GM12878 (cell line): Measurements from ENCODE around the gene ARHGAP22. TPM values are rescaled to one million over a fixed set of nuclear protein-coding genes. Genes with fewer than 3 reads are reported as not detected.

Experiments used
- ATAC-seq: fragments of 200-7000 bp; cut with Tn5 transposase; 3 replicates; pipeline ENCODE4 v1.9.1; 2020; ENCODE audit warnings: mild to moderate bottlenecking, moderate library complexity
- BruUV-seq: library from RNA; stranded (reverse); fragments of 400-500 nt; replicated peaks from 2 replicates; lab custom pipeline; 2021; lab: Mats Ljungman, UMichigan
- CTCF ChIA-PET: fragments of 300-600 bp; sonication (Branson Sonifier 250); formaldehyde crosslinking; extraction: SDS; loops from one replicate; lab custom pipeline; 2021; ENCODE audit warnings: inconsistent platforms; lab: Yijun Ruan, JAX
- POLR2A ChIA-PET: fragments of 350-600 bp; formaldehyde crosslinking; extraction: SDS; loops from one replicate; lab custom pipeline; 2021; ENCODE audit warnings: inconsistent platforms; lab: Charles Lee
- RAD21 ChIA-PET: fragments of 300-600 bp; sonication (Branson Sonifier 250); formaldehyde crosslinking; loops from one replicate; lab custom pipeline; 2023; ENCODE audit warnings: antibody characterized with exemption; ENCODE audit not compliant: unreplicated experiment; lab: Charles Lee
- SMC1A ChIA-PET: fragments of 300-600 bp; sonication (Branson Sonifier 250); formaldehyde crosslinking; loops from one replicate; lab custom pipeline; 2023; ENCODE audit not compliant: unreplicated experiment, uncharacterized antibody; lab: Charles Lee
- DNase-seq: peaks from one replicate; pipeline ENCODE4 v3.0.0-alpha.2; 2011; ENCODE audit warnings: low read depth, low spot score
- FAIRE-seq: peaks from 3 replicates; lab custom pipeline; 2011; peaks lifted over from hg19 to GRCh38; lab: Jason Lieb, UNC
- H2AFZ ChIP-seq: 2 replicates; pipeline ENCODE4 v1.6.0; 2011; ENCODE audit warnings: low read depth, low read length, control low read depth; ENCODE audit not compliant: control insufficient read depth
- H3K27ac ChIP-seq: 2 replicates; pipeline ENCODE4 v1.5.1; 2011; ENCODE audit warnings: control low read depth; ENCODE audit not compliant: control insufficient read depth, insufficient read depth
- H3K27me3 ChIP-seq, 2 experiments: replicated peaks in 1 of 2; 2 replicates each; pipeline versions ENCODE4 v1.6.0 to v1.6.1; 2011; ENCODE audit warnings: low read length in 1 of 2; ENCODE audit not compliant: control insufficient read depth in 2 of 2, insufficient read depth in 2 of 2
- H3K36me3 ChIP-seq, 2 experiments: 2 replicates each; pipeline ENCODE4 v1.5.1; 2011; ENCODE audit warnings: low read length in 1 of 2; ENCODE audit not compliant: control insufficient read depth in 2 of 2, insufficient read depth in 2 of 2
- H3K4me1 ChIP-seq: 2 replicates; pipeline ENCODE4 v1.6.1; 2011; ENCODE audit warnings: mild to moderate bottlenecking, low read length, moderate library complexity, mixed read lengths; ENCODE audit not compliant: control insufficient read depth, insufficient read depth
- H3K4me2 ChIP-seq: 2 replicates; pipeline ENCODE4 v1.6.0; 2011; ENCODE audit warnings: control low read depth; ENCODE audit not compliant: control insufficient read depth, insufficient read depth
- H3K4me3 ChIP-seq: fragments of 200-600 bp; sonication (generic); 2 replicates; pipeline ENCODE4 v1.5.1; 2016
- H3K79me2 ChIP-seq: 2 replicates; pipeline ENCODE4 v1.6.0; 2011; ENCODE audit warnings: low read length; ENCODE audit not compliant: control insufficient read depth, insufficient read depth
- H3K9ac ChIP-seq: 2 replicates; pipeline ENCODE4 v1.8.0; 2011; ENCODE audit warnings: low read length, control low read depth, mixed read lengths; ENCODE audit not compliant: control insufficient read depth, insufficient read depth
- H3K9me3 ChIP-seq: replicated peaks from 3 replicates; pipeline ENCODE4 v1.5.1; 2011; ENCODE audit warnings: mild to moderate bottlenecking, low read length; ENCODE audit not compliant: control insufficient read depth, insufficient read depth
- H4K20me1 ChIP-seq: 2 replicates; pipeline ENCODE4 v1.6.0; 2011; ENCODE audit not compliant: control insufficient read depth, insufficient read depth
- BCL3 ChIP-seq: IDR thresholded peaks from 2 replicates; pipeline ENCODE4 v1.6.1; 2011; ENCODE audit warnings: borderline replicate concordance, low read depth, mild to moderate bottlenecking, moderate library complexity, low read length; ENCODE audit not compliant: insufficient read depth, poor library complexity, severe bottlenecking
- HDAC2 ChIP-seq: fragments of 200-600 bp; sonication (generic); IDR thresholded peaks from 2 replicates; pipeline ENCODE4 v1.6.1; 2017
- IRF4 ChIP-seq: IDR thresholded peaks from 2 replicates; pipeline ENCODE4 v1.6.1; 2011; ENCODE audit warnings: low read depth, low read length
- MTA3 ChIP-seq: IDR thresholded peaks from 2 replicates; pipeline ENCODE4 v1.6.1; 2012; ENCODE audit warnings: low read length, inconsistent platforms, borderline replicate concordance
- NFXL1 ChIP-seq: fragments of 450-650 bp; IDR thresholded peaks from 2 replicates; pipeline ENCODE4 v1.6.1; 2017; ENCODE audit warnings: antibody characterized with exemption, mild to moderate bottlenecking, borderline replicate concordance
- NFYA ChIP-seq: IDR thresholded peaks from 2 replicates; pipeline ENCODE4 v1.6.1; 2011; ENCODE audit warnings: low read depth, mild to moderate bottlenecking, low read length, improper control_type of control experiment, borderline replicate concordance
- POU2F2 ChIP-seq: IDR thresholded peaks from 3 replicates; pipeline ENCODE4 v1.6.1; 2011; ENCODE audit warnings: low read depth, mild to moderate bottlenecking, low read length, borderline replicate concordance
- RCOR1 ChIP-seq: conservative IDR thresholded peaks from 2 replicates; pipeline ENCODE4 v1.6.1; 2012; ENCODE audit warnings: low read depth, low read length, improper control_type of control experiment
- SPI1 ChIP-seq: IDR thresholded peaks from 2 replicates; pipeline ENCODE4 v1.6.1; 2011; ENCODE audit warnings: low read depth, mild to moderate bottlenecking, low read length, moderate library complexity, borderline replicate concordance; ENCODE audit not compliant: insufficient read depth
- SREBF1 ChIP-seq: IDR thresholded peaks from 2 replicates; pipeline ENCODE4 v1.6.1; 2012; ENCODE audit warnings: mild to moderate bottlenecking, low read length
- SRF ChIP-seq, 2 experiments: IDR thresholded peaks; 2 replicates each; pipeline ENCODE4 v1.6.1; 2011; ENCODE audit warnings: low read depth in 2 of 2, low read length in 2 of 2, mild to moderate bottlenecking in 1 of 2, moderate library complexity in 1 of 2
- TCF7 ChIP-seq: IDR thresholded peaks from 2 replicates; pipeline ENCODE4 v1.6.1; 2014; ENCODE audit warnings: antibody characterized with exemption, borderline replicate concordance
- WRNIP1 ChIP-seq: IDR thresholded peaks from 2 replicates; pipeline ENCODE4 v1.6.1; 2011; ENCODE audit warnings: low read depth, low read length, improper control_type of control experiment, borderline replicate concordance
- ZBTB4 ChIP-seq: fragments of 450-650 bp; formaldehyde crosslinking; IDR thresholded peaks from 2 replicates; pipeline ENCODE4 v1.4.0; 2022; ENCODE audit warnings: mild to moderate bottlenecking, moderate library complexity
- WGBS: methylation state at CpG from one replicate; pipeline ENCODE4 v1.1.6; 2016; ENCODE audit warnings: low lambda C conversion rate; ENCODE audit not compliant: insufficient replicate concordance, insufficient coverage; ENCODE audit errors: missing lambda C conversion rate; 5-methylcytosine and 5-hydroxymethylcytosine counted together
- in situ Hi-C: fragments of 300-500 bp; cut with MboI; formaldehyde crosslinking; loops from 9 replicates; pipeline ENCODE4 v1.14.3; 2018; ENCODE audit warnings: mixed read lengths
- intact Hi-C: fragments of 100-400 bp; cut with micrococcal nuclease; formaldehyde crosslinking; loops from one replicate; pipeline ENCODE4 v1.14.2; 2022; ENCODE audit not compliant: unreplicated experiment
- polyA plus RNA-seq, 11 experiments: library from polyadenylated mRNA; depleted of rRNA in 4 of 11; unstranded in 6 of 11; stranded (reverse) in 5 of 11; fragments of >200 nt; fragmentation: Nextera tagmentation in 4 of 11; fragmentation: Illumina TruSeq in 1 of 11; extraction: Ambion mirVana in 4 of 11; extraction: Trizol in 1 of 11; gene quantifications; 1 replicate in 1 of 11; 2 replicates in 10 of 11; pipeline versions ENCODE4 v1.2.1 to v1.2.3, GENCODE V29; 2011 to 2016; ENCODE audit warnings: inconsistent platforms in 2 of 11, missing spikeins in 2 of 11, low read depth in 1 of 11
- total RNA-seq, 4 experiments: library from RNA; depleted of rRNA in 3 of 4; stranded (reverse); fragments of >200 nt in 3 of 4; fragmentation: Illumina TruSeq in 1 of 4; extraction: Trizol in 1 of 4; gene quantifications; 2 replicates each; pipeline versions ENCODE4 v1.2.1 to v1.2.3, GENCODE V29; 2013 to 2021
- TF ChIP-seq, protein P1 (sequence below): fragments of 150-350 bp; IDR thresholded peaks from 2 replicates; pipeline ENCODE4 v1.6.1; 2016; ENCODE audit warnings: low read depth, low read length
- TF ChIP-seq, protein P2 (sequence below): fragments of 450-650 bp; IDR thresholded peaks from 2 replicates; pipeline ENCODE4 v1.6.1; 2016; ENCODE audit warnings: mild to moderate bottlenecking

ARHGAP22 gene
- total and polyA plus RNA-seq, 10 of the 15 experiments (the other 5 are each of a cell fraction or from before 2014, with no cell fraction given): 0.07 to 0.61 (median 0.18) TPM; not detected in 5

DNA sequence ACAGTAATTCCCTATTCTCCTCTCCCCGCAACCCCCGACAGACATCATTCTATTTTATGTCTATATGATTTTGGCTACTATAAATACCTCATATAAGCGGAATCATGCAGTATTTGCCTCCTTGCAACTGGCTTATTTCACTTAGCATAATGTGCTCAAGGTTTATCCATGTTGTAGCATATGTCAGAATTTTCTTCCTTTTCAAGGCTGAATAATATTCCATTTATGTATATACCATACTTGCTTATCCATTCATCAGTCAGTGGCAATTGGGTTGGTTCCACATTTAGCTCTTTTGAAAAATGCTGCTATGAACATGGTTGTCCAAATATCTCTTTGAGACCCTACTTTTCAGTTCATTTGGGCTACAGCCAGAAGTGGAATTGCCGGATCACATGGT, 191.9 kb downstream of the ARHGAP22 start:
- ChIA-PET SMC1A (interaction anchor here (1.4 kb wide), 1 partner anchor 8 kb away, joined by 3 read pairs; no protein-coding TSS in a partner anchor), RAD21 (no interaction called here), POLR2A (interaction anchor here (0.7 kb wide), 1 partner anchor 246 kb away, joined by 3 read pairs; no protein-coding TSS in a partner anchor), CTCF (no interaction called here)
- H3K79me2 ChIP-seq: no peaks in the 10 kb centered on the region
- TF ChIP-seq POU2F2 (no peak), ZBTB4 (CRISPR knock-in tag) (no peak), NFXL1 (no peak), HDAC2 (no peak), WRNIP1 (no peak), BCL3 (no peak), SPI1 (no peak), RCOR1 (no peak), SREBF1 (no peak), TCF7 (no peak), IRF4 (no peak), MTA3 (no peak), NFYA (no peak), SRF (IDR thresholded peaks at IDR 0.05; ENCODE audit: low read depth in 2 of 2, low read length in 2 of 2) (no peak)
- TF ChIP-seq, protein P1, sequence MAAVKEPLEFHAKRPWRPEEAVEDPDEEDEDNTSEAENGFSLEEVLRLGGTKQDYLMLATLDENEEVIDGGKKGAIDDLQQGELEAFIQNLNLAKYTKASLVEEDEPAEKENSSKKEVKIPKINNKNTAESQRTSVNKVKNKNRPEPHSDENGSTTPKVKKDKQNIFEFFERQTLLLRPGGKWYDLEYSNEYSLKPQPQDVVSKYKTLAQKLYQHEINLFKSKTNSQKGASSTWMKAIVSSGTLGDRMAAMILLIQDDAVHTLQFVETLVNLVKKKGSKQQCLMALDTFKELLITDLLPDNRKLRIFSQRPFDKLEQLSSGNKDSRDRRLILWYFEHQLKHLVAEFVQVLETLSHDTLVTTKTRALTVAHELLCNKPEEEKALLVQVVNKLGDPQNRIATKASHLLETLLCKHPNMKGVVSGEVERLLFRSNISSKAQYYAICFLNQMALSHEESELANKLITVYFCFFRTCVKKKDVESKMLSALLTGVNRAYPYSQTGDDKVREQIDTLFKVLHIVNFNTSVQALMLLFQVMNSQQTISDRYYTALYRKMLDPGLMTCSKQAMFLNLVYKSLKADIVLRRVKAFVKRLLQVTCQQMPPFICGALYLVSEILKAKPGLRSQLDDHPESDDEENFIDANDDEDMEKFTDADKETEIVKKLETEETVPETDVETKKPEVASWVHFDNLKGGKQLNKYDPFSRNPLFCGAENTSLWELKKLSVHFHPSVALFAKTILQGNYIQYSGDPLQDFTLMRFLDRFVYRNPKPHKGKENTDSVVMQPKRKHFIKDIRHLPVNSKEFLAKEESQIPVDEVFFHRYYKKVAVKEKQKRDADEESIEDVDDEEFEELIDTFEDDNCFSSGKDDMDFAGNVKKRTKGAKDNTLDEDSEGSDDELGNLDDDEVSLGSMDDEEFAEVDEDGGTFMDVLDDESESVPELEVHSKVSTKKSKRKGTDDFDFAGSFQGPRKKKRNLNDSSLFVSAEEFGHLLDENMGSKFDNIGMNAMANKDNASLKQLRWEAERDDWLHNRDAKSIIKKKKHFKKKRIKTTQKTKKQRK: no peak
- TF ChIP-seq, protein P2, sequence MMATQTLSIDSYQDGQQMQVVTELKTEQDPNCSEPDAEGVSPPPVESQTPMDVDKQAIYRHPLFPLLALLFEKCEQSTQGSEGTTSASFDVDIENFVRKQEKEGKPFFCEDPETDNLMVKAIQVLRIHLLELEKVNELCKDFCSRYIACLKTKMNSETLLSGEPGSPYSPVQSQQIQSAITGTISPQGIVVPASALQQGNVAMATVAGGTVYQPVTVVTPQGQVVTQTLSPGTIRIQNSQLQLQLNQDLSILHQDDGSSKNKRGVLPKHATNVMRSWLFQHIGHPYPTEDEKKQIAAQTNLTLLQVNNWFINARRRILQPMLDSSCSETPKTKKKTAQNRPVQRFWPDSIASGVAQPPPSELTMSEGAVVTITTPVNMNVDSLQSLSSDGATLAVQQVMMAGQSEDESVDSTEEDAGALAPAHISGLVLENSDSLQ: no peak
- no peak overlapping the region for H3K4me3 ChIP-seq
- no peak for ATAC-seq
- 97% methylated on average over 4 of the region's 4 CpGs for WGBS
- in situ Hi-C loops: no loop called here
- no peaks in the 10 kb centered on the region for H3K27me3 ChIP-seq
- H3K4me2 ChIP-seq: no peak overlapping the region
- no TSS peak for BruUV-seq
- H3K9me3 ChIP-seq: peaks cover 2% of the 10 kb centered on the region; the same call in 1 of the 3 replicates
- H3K9ac ChIP-seq: no peak overlapping the region
- no peak for DNase-seq
- no peaks in the 10 kb centered on the region for H4K20me1 ChIP-seq
- no peak overlapping the region for H3K27ac ChIP-seq
- no peak for FAIRE-seq
- no peaks in the 10 kb centered on the region for H3K4me1 ChIP-seq
- peaks cover 0 to 3% of the 10 kb centered on the region in 2 experiments; a peak in 3 of 4 replicates for H3K36me3 ChIP-seq
- intact Hi-C loops: no loop called here
- H2AFZ ChIP-seq: no peak overlapping the region
